ENCODE data around the gene ROBO1.

The ROBO1 gene

GRCh38 chr3:79002465-79003372 lies 765.1 kb downstream of the ROBO1 start:
- no peak for DNase-seq

DNA sequence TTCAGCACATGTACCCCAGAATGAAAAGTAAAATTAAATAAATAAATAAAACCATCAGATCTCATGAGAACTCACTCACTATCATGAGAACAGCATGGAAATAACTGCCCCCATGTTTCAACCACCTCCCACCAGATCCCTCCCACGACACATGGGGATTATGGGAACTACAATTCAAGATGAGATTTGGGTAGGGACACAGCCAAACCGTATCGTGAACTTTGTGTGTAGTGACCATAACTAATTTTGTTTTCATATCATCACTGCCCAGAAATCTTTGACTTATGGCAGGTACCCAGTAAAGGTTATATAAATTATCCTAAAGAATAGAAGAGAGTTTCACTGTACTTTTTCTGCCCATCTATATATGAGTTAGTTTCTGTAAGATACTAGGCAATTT lies 766.5 kb downstream of the ROBO1 start:
- no peak for DNase-seq

GRCh38 chr3:78999139-78999538 lies 768.7 kb downstream of the ROBO1 start:
- DNase-seq = no peak

DNA sequence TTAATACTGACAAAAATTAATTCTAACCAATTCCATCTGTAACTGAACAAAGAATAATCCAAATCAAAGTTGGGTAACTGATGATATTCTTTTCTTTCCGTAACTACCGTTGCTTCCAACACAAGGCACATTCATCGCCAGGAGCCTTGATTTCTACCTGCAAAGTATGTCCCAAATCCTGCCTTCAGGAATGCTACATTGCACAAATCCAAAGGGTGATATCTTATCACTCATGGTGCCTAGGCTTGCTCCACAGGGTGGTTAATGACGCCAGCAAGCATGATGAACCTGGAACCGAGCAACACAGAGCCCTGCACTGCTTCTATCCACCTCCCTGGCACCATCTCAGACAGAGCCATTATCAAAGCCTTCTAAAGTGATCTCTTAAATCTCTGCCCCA lies 772.7 kb downstream of the ROBO1 start:
- no peak for DNase-seq

- no peak for DNase-seq
Measured at GRCh38 chr3:78994174-78995027, 773.4 kb downstream of the ROBO1 start.

GRCh38 chr3:78993375-78993774 lies 774.4 kb downstream of the ROBO1 start:
- DNase-seq = no peak

GRCh38 chr3:78992830-78993229 lies 775.0 kb downstream of the ROBO1 start:
- no peak for DNase-seq

DNA sequence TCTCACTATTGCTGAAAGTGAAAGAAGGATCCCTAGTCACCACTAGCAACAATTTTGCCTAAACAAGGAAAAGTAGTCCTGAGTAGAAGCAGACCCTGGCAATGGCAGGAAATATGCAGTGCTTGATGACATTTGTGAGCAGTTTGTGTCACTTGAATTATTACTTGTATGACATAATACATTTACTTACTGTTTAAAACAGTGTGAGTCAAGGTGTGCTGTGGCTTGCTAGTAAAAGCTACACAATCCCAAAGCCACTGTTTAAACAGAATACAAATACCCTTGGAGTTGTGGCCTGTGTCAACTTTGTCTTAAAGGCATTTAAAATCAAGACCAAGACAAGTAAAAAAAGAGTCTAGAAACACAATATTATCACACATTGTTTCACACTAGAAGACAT lies 775.4 kb downstream of the ROBO1 start:
- no peak for DNase-seq

DNA sequence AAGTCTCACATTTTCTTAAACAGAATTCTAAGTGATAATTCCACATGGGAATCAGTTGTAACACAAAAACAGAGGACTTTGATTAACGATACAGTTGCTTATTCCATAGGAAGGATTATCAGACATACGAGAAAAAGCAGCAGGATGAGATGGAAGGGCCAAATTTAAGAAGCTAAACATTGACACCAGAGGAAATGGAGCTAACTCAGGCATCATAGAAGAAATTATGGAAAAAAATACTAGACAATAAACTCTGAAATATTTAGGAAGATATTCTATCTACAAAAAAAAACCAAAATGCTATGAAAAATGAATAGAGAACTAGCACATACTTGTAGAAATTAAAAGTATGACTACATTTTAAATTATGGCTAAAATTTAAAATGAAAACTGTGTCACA lies 776.1 kb downstream of the ROBO1 start:
- no peak for DNase-seq

GRCh38 chr3:78990156-78990555 lies 777.6 kb downstream of the ROBO1 start:
- DNase-seq = no peak

GRCh38 chr3:78988324-78988723 lies 779.5 kb downstream of the ROBO1 start:
- no peak for DNase-seq

- DNase-seq = no peak
Measured at GRCh38 chr3:78986416-78987101, 781.2 kb downstream of the ROBO1 start.

DNA sequence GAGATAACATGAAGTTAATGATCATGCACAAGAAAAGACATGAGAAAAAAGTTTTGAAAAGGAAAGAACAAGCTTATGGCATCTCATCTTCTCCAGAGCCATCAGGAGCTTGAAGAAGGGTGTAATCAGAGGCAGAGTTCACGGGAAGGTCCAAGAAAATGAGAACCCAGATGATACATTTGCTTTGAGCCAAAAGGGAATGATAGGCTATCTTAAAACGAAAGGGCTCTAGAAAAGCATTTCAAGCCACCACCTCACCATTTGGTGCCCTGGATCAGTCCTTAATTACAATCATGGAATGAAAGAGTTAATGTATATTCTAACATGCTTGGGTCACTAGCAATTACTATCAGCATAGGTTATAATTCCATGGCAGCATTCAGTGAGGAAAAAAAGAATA lies 781.8 kb downstream of the ROBO1 start:
- no peak for DNase-seq

DNA sequence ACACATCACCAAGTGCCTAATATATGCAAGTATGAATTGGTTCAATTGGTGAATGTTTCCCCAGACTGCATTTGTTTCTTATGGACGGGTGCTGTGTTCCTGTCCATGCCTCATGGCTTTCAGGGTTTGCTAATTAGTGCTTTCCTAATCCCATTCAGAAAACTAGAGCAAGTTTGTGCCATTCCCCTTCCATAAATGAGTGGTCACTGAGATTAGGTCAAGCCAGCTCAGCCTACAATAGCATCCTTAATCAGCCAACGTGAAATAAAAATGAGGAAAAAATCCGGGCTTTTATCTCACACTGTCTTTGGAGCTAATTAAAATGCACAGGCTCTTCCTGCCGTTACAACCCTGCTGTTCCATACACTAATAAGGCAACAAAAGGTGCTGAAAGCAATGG lies 788.8 kb downstream of the ROBO1 start:
- no peak for DNase-seq

DNA sequence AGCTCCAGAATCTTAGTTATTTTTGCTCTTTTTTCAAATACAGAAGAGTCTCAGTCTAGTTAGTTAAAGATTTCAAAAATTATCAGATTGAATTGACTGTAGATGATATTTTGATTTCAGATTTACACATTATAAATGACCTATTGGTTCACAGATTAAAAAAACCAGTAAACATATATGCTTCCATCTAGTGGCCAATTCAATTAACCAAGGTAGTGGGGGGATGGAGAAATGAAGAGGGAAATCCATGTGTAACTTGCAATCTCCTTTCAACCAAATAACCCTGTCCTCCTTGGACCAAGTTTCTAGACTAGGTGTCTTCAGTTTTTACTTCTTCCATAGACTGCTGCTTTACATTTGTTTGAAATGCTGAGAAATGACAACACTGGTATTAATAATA lies 789.8 kb downstream of the ROBO1 start:
- no peak for DNase-seq

- DNase-seq = no peak
Measured at GRCh38 chr3:78977073-78977472, 790.7 kb downstream of the ROBO1 start.

DNA sequence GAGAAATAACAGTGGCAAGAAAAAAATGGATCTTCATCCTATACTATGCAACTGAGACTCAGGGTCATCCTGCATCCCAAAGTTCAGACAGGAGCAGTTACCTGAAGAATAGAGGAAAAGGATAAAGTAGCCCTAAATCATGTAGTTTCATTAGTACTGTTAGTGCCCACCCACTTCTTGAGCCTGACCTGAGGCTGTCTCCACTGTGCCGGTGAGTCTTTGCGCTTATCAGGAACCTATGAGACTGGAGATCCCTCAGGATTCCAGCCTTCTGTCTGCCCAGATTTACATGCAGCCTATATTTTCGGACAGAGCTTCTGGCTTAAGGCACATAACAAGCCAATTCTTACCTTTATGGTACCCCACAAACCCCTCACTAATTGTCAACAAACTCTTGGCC lies 791.6 kb downstream of the ROBO1 start:
- DNase-seq = no peak

GRCh38 chr3:78974181-78974790 lies 793.5 kb downstream of the ROBO1 start:
- no peak for DNase-seq

- DNase-seq = no peak
Measured at GRCh38 chr3:78972617-78973301, 795.0 kb downstream of the ROBO1 start.

DNA sequence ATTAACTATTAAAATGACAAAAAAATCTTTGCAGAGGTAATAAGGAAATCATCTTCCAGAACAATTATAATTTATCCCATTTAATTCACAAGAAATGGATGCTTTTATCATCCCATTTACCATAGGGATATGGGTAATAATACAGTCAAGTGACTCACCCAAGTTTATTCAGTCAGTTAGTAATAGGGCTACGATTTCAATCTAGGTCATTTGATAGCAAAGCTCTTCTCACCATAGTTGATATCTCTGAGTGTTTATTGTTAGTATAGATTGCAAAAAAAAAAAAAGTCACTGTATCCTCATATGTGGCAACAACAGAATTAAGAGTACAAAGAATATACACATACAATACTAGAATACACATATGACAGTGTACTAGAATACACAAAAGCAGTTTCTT lies 797.1 kb downstream of the ROBO1 start:
- DNase-seq = no peak

- no peak for DNase-seq
Measured at GRCh38 chr3:78969483-78969882, 798.3 kb downstream of the ROBO1 start.

DNA sequence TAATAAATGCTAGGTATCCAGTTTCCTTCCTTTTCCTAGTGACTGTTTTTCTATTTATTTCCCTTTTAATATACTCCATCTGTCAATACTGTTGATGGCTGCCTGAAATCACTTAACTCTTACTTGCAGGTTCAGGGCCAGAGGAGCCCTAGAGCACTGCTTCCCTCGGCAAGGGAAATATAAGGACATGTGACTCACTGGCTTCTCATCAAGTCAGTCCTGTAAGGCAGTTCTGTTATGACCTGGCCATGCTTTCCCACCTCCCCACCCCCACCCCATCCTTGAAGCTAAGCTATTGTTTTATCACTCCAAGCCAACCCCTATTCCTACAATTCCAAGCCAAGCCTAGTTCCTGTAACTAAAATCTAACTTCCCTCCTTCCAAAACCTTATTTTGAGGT lies 800.7 kb downstream of the ROBO1 start:
- DNase-seq = no peak

Measured in right hindlimb (tissue), 1 donor.